ELF-1 (cell line): Measurements from ENCODE around the gene ADNP.

ENCODE experiments used
- DNase-seq: peaks from one replicate; pipeline ENCODE4 v3.0.0-alpha.2; 2016; ENCODE audit warnings: low read depth, low spot score

Gene ADNP

DNA sequence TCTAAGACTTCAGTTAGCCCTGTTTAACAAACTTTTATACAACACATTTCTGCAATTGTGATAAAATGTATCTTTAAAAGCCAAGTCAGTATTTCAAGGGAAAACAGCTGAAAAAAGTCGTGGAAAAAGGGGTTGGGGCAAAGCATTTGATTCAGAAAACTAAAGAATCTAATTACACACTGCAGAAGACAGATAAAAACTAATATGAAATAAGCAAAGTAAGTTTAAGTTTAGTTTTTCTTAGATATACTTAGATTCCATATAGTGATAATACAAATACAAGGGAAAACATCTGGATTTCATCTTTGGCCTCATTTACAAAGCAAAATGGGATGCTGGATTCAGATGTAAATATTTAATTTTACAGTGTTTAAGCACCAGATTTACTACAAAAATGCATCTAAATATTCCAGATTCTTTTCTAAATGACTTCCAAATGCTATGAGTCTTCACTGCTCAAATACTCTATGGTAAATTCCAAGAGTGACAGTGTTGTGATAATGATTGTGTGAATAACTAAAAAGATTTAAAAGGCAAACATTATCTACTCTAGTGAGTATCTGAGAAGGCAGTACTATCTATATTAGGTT, 1.5 kb upstream of the ADNP start:
- DNase-seq = no peak

DNA sequence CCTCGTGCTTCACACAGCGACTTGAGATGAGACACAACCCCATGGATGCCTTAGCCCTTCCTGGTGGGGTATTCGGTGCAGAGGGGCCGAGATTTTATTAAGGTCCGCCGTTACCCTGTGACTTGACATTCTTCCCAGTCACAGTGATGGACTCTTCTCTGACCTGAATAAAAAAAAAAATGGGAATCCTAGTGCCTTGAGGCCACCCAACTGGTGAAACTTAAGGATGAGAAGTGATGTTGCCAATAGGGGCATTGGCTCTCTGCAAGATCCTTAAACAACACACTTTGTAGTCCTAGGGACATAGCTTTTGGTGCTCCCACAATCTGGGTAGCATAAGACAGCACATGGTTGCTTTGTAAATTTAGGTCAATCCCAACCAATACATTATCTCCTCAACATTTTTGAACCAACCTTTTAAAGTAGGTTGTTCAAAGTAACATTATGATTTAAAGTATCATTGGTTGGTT, 814 bp upstream of the ADNP start:
- DNase-seq = no peak

GRCh38 chr20:50930976-50931305, 296 bp downstream of the ADNP start:
- DNase-seq = no peak

GRCh38 chr20:50930139-50930975, 880 bp downstream of the ADNP start:
- DNase-seq = no peak

DNA sequence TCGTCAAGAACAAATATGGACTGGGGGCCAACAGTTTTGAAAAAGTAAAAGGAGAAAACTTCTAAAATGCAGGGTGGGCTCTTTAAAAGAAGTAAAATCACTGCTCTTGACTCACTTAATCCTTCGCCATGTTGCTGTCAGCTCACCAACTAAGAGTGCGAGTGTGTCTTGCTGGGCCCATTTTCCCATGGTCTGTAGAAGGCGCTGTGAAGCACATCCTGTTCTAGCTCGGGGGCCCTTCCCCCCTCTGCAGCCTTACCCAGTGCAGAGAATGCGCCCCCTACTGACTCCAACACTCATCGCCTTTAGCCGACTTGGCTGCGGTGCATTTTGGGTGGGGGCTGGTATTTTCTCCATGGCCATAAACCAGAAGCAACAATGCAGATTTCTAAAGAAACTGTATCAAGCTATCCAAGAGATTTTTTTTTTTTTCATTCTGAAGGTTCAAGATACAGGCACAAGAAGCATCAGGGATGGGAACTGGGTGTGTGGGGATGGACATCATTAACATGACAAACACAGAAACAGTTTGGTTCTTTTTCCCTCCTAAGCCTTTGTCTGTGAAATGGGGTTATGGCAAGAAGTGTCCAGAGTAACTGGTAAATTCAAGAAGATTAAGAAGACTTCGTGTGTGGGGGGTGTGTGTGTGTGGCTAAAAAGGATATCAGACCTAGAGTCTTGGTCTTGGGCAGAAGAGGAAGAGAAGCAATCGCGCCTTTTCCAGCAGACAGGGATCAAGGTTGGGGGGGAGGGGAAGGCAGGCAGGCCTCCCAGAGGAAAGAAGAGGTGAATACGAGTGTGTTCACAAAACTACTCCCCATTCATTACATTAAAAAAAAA, 1.7 kb downstream of the ADNP start:
- peak; percentile 97 for DNase-seq

GRCh38 chr20:50928469-50928868, 2.8 kb downstream of the ADNP start:
- peak; percentile 35 for DNase-seq

DNA sequence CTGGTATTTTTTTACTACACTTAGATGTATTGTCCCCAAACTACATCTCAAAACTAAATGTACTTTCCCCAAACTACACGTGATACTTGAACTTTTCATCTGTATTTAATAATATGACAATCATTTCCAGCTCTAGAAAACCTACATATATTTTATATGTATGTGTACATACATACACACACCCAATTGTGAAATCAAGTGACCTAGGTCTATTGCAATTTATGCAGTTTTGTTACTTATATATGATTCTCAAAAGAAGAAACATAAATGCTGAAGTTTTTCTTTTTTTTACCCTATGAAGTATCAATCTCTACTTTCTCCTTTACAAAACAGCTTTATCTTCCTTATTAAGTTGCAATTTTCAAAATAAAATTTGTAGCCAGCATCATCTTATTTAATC, 4.7 kb downstream of the ADNP start:
- DNase-seq = no peak

DNA sequence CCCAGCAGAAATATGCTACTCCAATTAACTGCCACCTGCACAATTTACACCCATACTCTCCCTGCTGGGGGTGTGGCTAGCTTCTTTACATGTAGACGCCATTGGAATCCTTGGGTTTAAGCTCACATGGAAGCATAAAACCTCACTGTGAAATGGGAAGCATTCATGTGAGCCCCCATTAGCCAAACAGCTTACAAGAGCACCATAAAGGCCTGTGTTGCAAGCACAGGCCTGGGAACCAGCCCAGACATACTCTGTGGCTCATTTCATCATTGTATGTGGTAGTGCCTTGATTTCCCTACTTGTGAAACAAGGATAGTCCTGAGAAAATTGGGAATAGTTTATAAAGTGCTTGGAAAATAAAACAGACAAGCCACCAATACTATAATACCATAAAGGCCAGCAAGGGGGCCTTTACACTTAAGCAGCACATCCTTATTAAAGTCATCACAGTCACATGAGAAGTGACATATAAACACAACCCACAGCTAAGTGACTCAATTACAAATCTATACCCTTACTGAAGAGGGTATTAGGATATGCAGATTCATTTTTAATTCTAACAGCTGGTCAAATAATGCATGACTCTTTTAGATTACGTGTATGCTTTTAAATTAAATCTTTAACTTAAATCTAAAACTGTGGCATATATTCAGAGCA, 6.8 kb downstream of the ADNP start:
- DNase-seq = no peak

DNA sequence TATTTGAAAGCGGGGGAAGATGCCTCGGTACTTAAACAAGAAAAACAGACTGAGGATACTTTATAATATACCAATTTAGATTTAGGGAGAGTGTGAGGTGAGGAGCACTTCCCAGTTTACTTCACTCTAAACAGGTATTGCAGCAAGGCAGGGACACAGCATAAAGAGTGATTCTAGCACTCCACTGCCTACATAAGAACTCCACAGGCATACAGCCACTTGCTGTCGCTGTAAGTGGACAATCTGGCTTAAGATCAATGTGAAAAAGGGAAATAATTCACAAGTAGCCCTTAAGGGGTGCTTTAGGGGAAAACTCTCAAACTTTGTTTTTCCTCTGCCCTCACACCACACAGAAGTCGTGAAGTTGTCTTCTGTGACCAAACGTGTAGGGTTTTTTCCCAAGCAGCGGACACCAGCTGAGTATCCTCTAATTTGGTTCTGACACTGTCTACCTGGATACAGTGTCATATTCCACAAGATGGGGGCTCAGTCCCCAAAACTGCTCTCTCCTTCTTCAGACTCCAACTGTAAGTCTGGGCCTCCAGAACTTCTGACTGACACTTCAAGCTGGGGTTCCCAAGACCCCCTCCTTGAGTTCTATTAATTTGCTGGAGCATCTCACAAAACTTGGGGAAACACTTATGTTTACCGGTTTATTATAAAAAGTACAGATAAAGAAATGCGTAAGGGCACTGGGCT, 9.3 kb downstream of the ADNP start:
- DNase-seq = peak; percentile 14

GRCh38 chr20:50920997-50921396, 10.2 kb downstream of the ADNP start:
- no peak for DNase-seq

DNA sequence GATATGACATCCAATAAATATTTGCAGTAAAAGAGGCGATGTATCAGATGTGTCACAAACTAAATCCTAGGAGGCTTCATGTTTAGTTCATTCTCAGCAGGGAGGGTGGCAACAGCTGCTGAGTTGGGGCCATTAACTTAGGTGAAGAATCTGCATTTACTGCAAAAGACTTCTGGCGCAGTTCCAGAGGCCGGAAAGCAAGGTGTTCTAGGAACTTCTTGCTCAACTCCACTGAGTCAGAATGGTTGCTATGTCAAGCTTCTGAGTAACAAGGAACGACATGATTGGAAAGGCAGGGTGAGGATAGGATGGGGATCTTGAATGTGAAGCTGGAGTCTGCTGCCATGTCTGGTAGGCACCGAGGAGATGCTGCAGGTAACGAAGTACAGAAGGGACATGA, 11.7 kb downstream of the ADNP start:
- no peak for DNase-seq

- DNase-seq = no peak
These were observed 12.8 kb downstream of the ADNP start for GRCh38 chr20:50918403-50918802.

DNA sequence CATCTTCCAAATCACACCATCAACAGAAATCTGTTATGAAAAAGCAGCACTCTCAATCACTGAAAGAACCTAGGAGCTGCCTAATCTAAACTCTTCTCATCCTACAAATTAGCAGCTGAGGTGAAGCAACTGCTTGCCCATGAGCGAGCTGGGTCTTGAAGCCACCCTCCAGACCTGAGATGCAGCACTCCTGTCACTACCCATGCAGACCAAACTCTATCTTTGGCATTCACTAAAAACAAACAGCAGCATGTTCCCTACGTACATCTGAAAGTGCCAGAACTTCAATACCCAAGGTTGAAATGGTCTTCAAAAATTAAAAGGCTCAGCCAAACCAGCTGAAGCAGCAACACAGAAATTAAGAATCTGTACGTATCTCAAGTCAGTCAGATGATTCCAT, 14.3 kb downstream of the ADNP start:
- DNase-seq = no peak

DNA sequence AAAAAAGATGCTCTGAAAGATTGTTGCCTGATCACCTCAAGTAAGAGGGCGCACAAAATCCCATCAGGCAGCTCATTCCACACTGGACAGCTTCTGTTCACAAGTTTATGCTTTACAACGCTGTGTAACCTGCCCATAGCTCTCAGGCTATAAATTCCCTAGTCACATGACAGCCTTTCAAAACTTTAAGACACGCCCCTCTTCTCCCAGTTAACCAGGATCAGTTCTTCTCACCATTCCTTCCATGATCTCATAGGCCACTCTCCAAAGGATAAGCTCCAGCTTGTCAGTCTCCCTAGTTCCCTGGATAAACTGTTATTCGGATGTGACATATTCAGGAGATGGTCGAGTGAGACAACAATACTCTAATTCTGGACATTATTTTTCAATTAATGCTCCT, 15.0 kb downstream of the ADNP start:
- peak; percentile 24 for DNase-seq

- DNase-seq = no peak
These were observed 15.8 kb downstream of the ADNP start for GRCh38 chr20:50915424-50915823.

- DNase-seq = no peak
These were observed 17.4 kb downstream of the ADNP start for GRCh38 chr20:50913690-50914375.

- no peak for DNase-seq
These were observed 19.5 kb downstream of the ADNP start for GRCh38 chr20:50911716-50912115.

DNA sequence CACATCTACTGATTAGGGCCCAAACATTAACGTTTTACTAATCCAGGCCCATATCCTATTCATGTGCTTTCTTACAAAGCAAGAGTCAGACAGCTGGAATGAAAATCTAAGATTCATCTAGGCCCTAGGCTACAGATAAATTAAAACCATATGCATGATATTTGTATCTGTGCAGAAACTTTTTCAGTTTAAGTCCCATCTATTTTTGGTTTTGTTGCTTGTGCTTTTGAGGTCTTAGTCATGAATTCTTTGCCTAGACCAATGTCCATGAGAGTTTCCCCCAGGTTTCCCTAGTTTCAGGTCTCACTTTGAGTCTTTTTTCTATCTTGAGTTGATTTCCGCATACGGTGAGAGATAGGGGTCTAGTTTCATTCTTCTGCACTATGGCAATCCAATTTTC, 20.2 kb downstream of the ADNP start:
- no peak for DNase-seq

DNA sequence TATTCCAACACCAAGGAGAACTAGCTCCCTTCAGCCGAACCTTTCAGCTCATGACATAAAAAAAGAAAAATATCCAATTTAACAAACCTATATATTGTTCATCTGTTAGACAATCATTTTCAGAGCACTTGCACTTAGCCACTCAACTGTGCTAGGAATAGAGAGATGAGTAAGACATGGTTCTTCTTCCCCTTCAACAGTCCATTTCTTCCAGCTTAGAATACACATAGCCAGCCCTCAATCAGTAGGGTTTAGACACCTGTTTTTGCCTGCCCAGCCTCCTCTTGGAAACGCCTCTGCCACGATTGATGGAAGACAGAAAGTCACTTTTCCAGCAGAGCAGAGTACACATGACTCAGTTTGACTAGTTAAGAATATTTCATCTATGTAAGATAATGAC, 21.8 kb downstream of the ADNP start:
- DNase-seq = no peak

DNA sequence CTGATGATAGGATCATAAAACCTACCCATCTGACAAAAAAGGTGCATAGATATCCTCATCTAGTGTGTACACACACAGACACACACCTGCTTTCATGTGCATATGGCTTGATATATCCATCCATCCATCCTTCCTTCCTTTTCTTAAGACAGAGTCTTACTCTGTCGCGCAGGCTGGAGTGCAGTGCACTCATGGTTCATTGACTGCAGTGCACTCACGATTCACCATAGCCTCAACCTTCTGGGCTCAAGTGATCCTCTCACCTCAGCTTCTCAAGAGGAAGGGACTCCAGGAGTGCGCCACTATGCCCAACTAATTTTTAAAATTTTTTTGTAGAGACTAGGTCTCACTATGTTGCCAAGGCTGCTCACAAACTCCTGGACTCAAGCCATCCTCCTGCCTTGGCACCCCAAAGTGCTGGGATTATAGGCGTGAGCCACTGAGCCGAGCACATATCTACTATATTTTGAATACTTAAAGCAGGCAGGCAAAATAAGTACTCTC, 27.1 kb downstream of the ADNP start:
- no peak for DNase-seq
